Colonic mucosa (tissue), 4 donors: ENCODE results near the gene CCSER1. TPM values are rescaled to one million over a fixed set of nuclear protein-coding genes. Genes with fewer than 3 reads are reported as not detected.

ENCODE experiments used
- DNase-seq: peaks from one replicate; pipeline ENCODE4 v3.0.0-alpha.2; 2020
- H3K27ac ChIP-seq: fragments of 200-600 bp; one replicate; pipeline ENCODE4 v1.8.0; 2021
- H3K27me3 ChIP-seq: fragments of 200-600 bp; one replicate; pipeline ENCODE4 v1.8.0; 2021
- H3K36me3 ChIP-seq: fragments of 200-600 bp; one replicate; pipeline ENCODE4 v1.8.0; 2021
- H3K4me1 ChIP-seq: fragments of 200-600 bp; one replicate; pipeline ENCODE4 v1.8.0; 2021; ENCODE audit warnings: mild to moderate bottlenecking
- H3K4me3 ChIP-seq: fragments of 200-600 bp; one replicate; pipeline ENCODE4 v1.8.0; 2021
- H3K9ac ChIP-seq, 2 donors: one replicate each; pipeline ENCODE4 v1.7.0; 2013; ENCODE audit warnings: control low read depth in 2 of 2, low read depth in 2 of 2, low read length in 2 of 2
- H3K9me3 ChIP-seq: fragments of 200-600 bp; one replicate; pipeline ENCODE4 v1.8.0; 2021
- CTCF ChIP-seq: fragments of 200-600 bp; IDR thresholded peaks from one replicate; pipeline ENCODE4 v1.8.0; 2022; ENCODE audit warnings: antibody characterized with exemption, mild to moderate bottlenecking
- intact Hi-C: fragments of 100-400 bp; cut with DNase I; formaldehyde crosslinking; loops from one replicate; pipeline ENCODE4 v1.14.1; 2022
- total RNA-seq, 2 donors: library from RNA; stranded (reverse); fragmentation: NEBNext Ultra II Directional in 1 of 2; extraction: Animal tissue kit (Norgen Biotek cat#: 25700) in 1 of 2; gene quantifications; one replicate each; pipeline ENCODE4 v1.2.1, GENCODE V29; 2021
- donor health status: healthy.
- donor health status: DM: no; HTN: no; CAD: no.
- donor health status: DM: no; HTN: no; CAD: no.

Gene CCSER1
- total RNA-seq, 2 donors from 2014 or later: 11.2 to 13.4 TPM

GRCh38 chr4:90624781-90625180 lies 497.6 kb downstream of the CCSER1 start:
- intact Hi-C loops: no loop called here

GRCh38 chr4:90641861-90642599 lies 514.8 kb downstream of the CCSER1 start:
- Histone ChIP-seq H3K4me1 (no peaks in the 10 kb centered on the region), H3K9ac (no peak overlapping the region), H3K27me3 (no peaks in the 10 kb centered on the region), H3K36me3 (no peaks in the 10 kb centered on the region), H3K9me3 (no peaks in the 10 kb centered on the region), H3K27ac (no peak overlapping the region), H3K4me3 (no peak overlapping the region)
- intact Hi-C loops: no loop called here
- no peak for TF ChIP-seq CTCF
- DNase-seq: no peak

More at GRCh38 chr4:90624781-90625180, 497.6 kb downstream of the CCSER1 start:
- no peaks in the 10 kb centered on the region for H3K4me1 ChIP-seq
- no peak for DNase-seq
- no peak overlapping the region for H3K9ac ChIP-seq
- H3K36me3 ChIP-seq: no peaks in the 10 kb centered on the region
- H3K4me3 ChIP-seq: no peak overlapping the region
- no peaks in the 10 kb centered on the region for H3K27me3 ChIP-seq
- TF ChIP-seq CTCF: no peak
- no peaks in the 10 kb centered on the region for H3K9me3 ChIP-seq
- H3K27ac ChIP-seq: no peak overlapping the region

GRCh38 chr4:90643156-90643555 lies 516.0 kb downstream of the CCSER1 start:
- no peak for TF ChIP-seq CTCF
- no peak overlapping the region for H3K9ac ChIP-seq
- no peaks in the 10 kb centered on the region for H3K9me3 ChIP-seq
- H3K27ac ChIP-seq: no peak overlapping the region
- H3K4me3 ChIP-seq: no peak overlapping the region
- no peaks in the 10 kb centered on the region for H3K27me3 ChIP-seq
- no peak for DNase-seq
- H3K36me3 ChIP-seq: no peaks in the 10 kb centered on the region
- intact Hi-C loops: no loop called here
- no peaks in the 10 kb centered on the region for H3K4me1 ChIP-seq

GRCh38 chr4:90648311-90648710 lies 521.1 kb downstream of the CCSER1 start:
- no peak for TF ChIP-seq CTCF
- DNase-seq: no peak
- Histone ChIP-seq H3K9me3 (no peaks in the 10 kb centered on the region), H3K9ac (no peak overlapping the region), H3K4me1 (no peaks in the 10 kb centered on the region), H3K4me3 (no peak overlapping the region), H3K36me3 (no peaks in the 10 kb centered on the region), H3K27me3 (no peaks in the 10 kb centered on the region), H3K27ac (no peak overlapping the region)
- intact Hi-C loops: no loop called here

GRCh38 chr4:90648791-90649190 lies 521.6 kb downstream of the CCSER1 start:
- intact Hi-C loops: no loop called here
- no peak for TF ChIP-seq CTCF
- no peaks in the 10 kb centered on the region for H3K4me1 ChIP-seq
- no peak overlapping the region for H3K9ac ChIP-seq
- H3K9me3 ChIP-seq: no peaks in the 10 kb centered on the region
- H3K36me3 ChIP-seq: no peaks in the 10 kb centered on the region
- no peaks in the 10 kb centered on the region for H3K27me3 ChIP-seq
- no peak overlapping the region for H3K27ac ChIP-seq
- no peak for DNase-seq
- no peak overlapping the region for H3K4me3 ChIP-seq
